Urothelium cell line (cell line): ENCODE results near the gene TTC27.

Experiments used
- DNase-seq: peaks from one replicate; pipeline ENCODE4 v3.0.0; 2011; ENCODE audit warnings: low spot score, mixed read lengths
- FAIRE-seq: peaks from 2 replicates; lab custom pipeline; 2011; peaks lifted over from hg19 to GRCh38; lab: Jason Lieb, UNC

The TTC27 gene

DNA sequence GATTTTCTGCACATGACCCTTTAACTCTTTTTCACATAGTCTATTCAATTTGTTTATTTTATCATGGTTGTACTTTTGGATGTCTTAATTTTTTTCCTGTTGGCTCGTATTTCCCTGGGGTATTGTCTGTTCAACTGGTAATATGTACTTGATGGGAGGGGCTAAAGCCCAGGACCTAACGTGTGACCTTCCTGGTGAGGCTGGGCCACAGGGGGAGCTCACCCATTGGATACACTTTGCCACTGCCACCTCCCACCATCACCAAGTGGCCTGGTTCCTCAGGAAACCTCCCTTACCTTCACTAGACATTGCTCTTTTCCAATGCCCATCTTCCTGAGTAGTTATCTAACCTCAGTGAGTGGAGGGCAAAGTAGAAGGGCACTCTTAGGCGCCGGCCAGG, 175.0 kb downstream of the TTC27 start:
- DNase-seq = no peak
- no peak for FAIRE-seq

GRCh38 chr2:32804205-32804604, 176.4 kb downstream of the TTC27 start:
- DNase-seq (no peak), FAIRE-seq (no peak)

DNA sequence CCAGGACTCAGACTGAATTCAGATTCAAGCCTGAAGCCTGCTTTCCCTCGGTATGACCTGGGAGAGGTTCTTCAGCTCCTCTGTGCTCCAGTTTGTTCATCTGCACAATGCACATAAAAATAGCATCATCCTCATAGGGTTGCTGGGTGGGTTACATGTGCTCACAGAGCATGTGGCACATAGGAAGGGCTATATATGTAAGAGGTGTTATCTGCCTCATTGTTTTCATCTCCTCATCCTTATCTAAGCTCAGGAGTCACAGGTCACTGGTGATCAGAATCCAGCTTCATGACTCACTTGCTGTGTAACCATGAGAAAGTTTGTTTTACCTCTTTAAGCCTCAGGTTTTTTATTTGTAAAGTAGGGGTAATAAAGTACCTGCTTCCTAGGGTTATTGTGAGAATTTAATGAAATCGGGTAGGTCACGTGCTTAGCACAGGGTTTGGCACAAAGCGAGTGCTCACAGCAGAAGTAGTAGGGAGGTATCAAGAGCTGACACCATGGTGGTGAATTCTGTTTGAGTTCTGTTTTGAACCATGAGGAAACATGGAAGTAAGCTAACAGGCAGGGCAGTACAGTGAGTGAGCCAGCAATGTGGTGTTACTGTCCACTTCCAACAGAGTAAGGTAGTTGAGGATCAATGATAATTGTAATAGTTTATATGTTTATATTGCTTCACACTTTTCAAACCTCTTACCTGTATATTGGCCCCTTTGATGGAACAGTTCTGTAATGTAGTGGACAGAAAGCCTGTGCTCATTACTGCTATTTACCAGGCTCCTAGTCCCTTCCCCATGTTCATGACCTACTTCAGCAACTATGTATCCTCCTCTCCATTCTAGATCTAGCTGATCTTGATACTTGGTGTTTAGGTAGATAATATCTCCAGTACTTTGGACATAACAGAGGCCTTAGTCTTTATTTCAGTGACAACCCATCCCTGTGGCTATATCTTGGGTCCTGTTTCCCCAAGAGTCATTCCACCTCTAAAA, 177.6 kb downstream of the TTC27 start:
- DNase-seq = no peak
- no peak for FAIRE-seq

DNA sequence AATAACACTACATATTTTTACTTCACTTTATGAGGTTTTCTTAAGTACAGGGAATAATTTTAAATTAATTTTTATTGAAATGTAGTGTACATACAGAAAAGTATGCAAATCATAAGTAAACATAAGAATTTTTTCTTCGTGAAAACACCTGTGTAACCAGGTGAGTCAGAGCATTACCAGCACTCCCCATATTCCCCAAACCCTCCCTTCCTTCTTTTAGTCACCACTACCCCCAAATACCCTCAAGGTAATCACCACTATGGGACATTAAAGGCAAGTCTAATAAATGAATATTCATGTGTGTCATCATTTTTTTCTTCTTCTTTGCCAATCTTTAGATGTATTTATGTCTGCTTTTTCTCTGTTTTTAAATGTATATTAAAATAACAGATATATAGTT, 179.0 kb downstream of the TTC27 start:
- DNase-seq = no peak
- FAIRE-seq = no peak

DNA sequence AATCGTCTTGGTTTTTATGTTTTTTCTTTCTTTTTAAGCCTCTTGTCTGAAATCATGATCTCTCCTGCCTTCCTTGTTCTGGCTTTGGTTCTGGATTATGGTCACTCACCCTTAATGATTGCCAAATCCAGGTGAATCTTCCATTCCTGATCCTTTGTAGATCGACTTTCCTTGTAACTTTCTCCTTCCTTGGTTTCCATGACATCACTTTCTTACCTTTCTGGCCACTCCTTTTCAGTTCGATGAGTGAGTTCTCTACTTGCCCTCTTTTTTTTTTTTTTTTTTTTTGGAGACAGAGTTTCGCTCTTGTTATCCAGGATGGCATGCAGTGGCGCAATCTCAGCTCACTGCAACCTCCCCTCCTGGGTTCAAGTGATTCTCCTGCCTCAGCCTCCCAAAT, 179.8 kb downstream of the TTC27 start:
- DNase-seq = no peak
- no peak for FAIRE-seq

- no peak for DNase-seq
Measured at GRCh38 chr2:32810909-32811495, 183.2 kb downstream of the TTC27 start.

DNA sequence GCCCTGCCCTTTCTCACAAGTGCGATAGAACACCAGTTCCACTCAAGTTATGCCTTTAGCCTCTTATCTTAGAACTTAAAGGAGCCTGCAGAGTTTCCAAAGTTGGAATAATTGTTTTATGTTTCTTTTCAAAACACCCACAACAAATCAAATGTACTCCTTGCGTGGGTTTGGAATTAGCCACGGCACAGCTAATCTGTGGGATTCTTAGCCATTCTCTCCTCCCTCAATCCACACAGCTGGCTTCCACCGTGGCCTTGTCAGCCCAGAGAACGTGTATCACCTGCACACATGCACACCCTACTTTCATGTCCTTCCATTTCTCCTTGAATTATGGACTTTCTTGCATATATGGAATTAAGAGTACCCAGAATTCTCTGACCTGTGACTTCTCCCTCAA, 183.8 kb downstream of the TTC27 start:
- FAIRE-seq = no peak

More at GRCh38 chr2:32810909-32811495, 183.2 kb downstream of the TTC27 start:
- FAIRE-seq = no peak

GRCh38 chr2:32812316-32812715, 184.5 kb downstream of the TTC27 start:
- DNase-seq = no peak
- no peak for FAIRE-seq

More for the DNA sequence above, 183.8 kb downstream of the TTC27 start:
- DNase-seq = no peak

GRCh38 chr2:32820088-32820487, 192.2 kb downstream of the TTC27 start:
- DNase-seq = no peak
- no peak for FAIRE-seq

- DNase-seq (no peak), FAIRE-seq (no peak)
Measured at GRCh38 chr2:32820701-32821100, 192.9 kb downstream of the TTC27 start.

DNA sequence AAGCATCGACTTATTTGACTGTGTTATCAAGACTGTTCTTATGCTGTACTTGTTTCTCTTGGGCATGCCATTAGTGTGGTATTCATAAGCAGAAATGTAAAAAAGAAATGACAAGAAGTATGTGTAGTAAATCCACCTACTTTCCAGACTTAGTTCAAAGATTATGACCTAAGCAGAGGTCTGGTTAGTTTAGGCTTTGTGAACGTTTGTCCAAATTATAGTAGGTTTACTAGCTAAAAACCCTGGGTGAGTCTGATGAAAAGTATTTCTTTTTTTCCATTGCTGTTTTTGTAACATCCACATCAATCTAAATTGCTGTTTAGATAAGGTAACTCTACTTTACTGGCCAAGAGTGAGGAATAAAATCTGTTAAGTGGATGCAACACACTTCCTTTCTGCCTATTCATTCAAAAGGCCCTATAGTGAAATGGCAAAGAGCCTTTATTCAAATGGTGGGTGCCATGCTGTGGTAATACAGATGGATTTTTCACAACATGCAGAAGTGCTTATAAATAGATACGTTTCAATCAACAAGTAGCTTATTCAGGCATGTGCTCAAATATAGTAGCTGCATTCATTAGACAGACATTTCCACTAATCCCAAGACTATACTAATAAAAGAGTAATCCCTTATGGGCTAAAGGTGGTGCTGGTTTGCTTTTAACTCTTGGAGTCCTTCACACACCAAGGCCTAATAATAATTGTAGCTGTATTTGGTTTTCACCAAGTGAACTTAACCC, 196.4 kb downstream of the TTC27 start:
- no peak for FAIRE-seq
- no peak for DNase-seq

DNA sequence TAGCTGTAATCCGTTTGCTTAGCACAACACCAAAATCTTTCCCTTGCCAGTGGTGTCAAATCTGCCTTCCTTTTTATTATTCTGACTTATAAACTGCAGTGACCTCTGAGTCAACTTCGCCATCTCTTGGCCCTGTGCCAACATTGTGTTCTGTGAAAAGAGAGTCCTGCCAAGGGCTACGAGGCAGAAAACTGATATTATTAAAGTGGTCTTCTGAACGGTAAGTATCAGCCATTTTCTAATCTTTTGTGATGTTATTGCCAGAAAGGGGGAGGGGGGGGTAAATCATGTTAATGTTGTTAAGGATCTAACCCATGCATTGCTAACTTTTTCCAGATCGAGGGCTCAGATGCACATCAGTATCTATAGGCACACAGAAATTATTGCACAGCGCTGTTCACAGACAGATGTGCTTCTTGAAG, 197.5 kb downstream of the TTC27 start:
- FAIRE-seq (no peak), DNase-seq (peak; percentile 32)

DNA sequence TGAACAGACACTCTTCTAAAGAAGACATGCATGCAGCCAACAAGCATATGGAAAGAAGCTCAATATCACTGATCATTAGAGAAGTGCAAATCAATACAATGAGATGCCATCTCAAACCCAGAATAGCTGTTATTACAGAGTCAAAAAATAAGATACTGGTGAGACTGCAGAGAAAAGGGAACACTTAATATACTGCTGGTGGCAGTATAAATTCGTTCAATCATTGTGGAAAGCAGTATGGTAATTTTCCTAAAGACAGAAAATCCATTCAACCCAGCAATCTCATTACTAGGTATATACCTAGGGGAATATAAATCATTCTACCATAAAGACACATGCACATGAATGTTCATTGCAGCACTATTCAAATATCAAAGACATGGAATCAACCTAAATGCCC, 202.3 kb downstream of the TTC27 start:
- DNase-seq (no peak), FAIRE-seq (no peak)

GRCh38 chr2:32832821-32833220, 205.0 kb downstream of the TTC27 start:
- FAIRE-seq = no peak

GRCh38 chr2:32833709-32834108, 205.9 kb downstream of the TTC27 start:
- no peak for FAIRE-seq
- no peak for DNase-seq

More at GRCh38 chr2:32832821-32833220, 205.0 kb downstream of the TTC27 start:
- DNase-seq = peak; percentile 36

DNA sequence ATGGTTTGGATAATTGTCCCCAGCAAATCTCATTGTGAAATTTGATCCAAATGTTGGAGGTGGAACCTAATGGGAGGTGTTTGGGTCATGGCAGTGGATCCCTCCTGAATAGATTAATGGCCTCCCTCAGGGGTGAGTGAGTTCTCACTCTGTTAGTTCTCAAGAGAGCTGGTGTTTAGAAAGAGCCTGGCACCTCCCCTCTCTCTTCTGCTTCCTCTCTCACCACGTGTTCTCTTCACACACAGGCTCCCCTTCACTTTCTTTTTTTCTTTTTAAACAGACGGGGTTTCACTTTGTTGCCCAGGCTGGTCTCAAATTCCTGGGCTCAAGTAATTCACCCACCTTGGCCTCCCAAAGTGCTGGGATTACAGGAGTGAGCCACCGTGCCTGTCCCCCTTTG, 207.3 kb downstream of the TTC27 start:
- DNase-seq (no peak), FAIRE-seq (no peak)

DNA sequence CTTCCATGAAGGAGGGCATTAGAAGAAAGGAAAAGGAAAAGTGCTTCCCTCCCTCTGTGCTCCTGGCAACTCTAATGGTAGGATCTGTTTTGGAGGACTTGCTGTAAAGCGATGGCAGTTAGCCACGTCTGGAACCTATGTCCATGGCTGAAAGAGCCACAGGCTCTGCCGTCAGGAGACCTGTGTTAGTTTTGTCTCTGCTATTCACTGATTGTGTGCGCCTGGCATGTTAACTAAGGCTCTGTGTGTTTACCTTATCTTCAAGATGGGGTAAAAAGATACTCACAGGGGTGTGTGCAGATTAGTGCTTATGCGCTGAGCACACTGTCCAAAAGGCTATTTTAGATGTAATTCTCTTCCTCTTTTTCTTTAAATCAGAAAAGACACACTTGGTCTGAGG, 209.1 kb downstream of the TTC27 start:
- DNase-seq (no peak), FAIRE-seq (no peak)

DNA sequence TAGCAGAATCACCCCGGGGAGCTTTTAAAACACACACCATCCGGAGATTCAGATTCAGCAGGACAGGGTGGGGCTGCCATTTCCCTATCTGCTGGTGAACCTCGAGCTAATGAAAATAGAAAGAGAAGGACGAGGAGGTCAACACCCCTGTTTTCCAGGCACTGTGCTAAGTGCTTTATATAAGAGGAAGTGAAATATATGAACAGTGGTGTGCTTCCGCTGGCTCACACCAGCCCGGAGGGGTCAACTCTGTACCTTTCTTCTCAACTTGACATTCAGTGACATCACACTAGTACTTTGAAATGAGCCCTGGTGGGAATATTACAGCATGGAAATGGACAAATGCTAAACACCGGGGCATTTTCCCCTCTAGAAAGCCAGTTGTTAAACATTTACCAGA, 210.6 kb downstream of the TTC27 start:
- DNase-seq (no peak), FAIRE-seq (no peak)

- no peak for FAIRE-seq
Measured at GRCh38 chr2:32838949-32839348, 211.1 kb downstream of the TTC27 start.

DNA sequence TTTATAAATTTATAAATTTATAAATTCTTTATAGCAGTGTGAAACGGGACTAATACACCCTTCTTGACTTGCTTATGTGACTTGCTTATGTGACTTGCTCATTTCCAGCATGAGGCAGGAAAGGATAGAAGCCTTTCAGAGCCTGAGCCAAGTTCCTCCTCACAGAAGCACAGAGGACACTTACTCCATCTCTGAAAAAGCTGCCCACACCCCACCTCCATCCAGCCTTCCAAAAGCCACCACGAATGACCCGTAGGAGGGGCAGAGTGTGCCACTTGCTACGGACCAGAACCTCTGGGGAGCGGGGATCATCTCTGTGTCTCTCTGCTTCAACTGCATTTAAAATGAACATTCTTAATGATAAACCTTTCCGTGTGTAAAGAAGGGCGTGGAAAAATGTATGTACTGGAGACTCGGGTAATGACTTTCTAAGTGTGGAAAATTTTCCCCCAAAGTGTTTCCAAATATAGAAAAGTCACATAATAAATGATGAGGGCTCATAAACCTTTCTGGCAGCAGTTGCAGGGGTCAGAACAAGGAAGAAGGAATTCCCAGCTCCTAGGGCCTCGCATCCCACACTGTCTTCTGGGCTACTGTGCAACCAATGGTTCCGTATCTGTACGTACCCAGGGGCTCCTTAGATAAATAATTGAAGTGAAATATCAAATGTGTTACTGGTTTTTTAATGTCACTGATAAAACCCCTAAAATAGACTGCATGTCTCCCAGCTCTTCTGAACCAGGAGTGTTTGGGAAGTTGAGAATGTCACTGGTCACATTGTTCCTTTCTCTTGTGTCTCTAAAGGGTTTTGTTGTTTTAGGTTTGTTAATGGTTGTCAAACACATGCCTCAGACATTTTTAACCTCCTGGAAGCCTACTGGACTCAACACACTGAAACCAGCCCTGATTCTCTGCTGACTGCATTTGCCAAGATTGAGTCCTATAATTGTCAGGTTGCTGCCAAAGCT, 214.4 kb downstream of the TTC27 start:
- no peak for DNase-seq
- no peak for FAIRE-seq

More at GRCh38 chr2:32838949-32839348, 211.1 kb downstream of the TTC27 start:
- DNase-seq = no peak
